Mucosa of gallbladder (tissue), 1 donor: Measurements from ENCODE around the gene ZNF415. TPM values are rescaled to one million over a fixed set of nuclear protein-coding genes. Genes with fewer than 3 reads are reported as not detected.

ENCODE experiments used
- total RNA-seq: library from RNA; stranded (reverse); gene quantifications from one replicate; pipeline ENCODE4 v1.2.1, GENCODE V29; 2021
- donor health status: DM: no; HTN: no; CAD: no.

The ZNF415 gene
- total RNA-seq, 1 donor from 2014 or later = 13.1 TPM

Other genes with a start within 250 kb of the ZNF415 start
- gene ZNF320, start 235.3 kb downstream of the ZNF415 start, total RNA-seq = 39.9 TPM
- gene ZNF888, start 209.5 kb downstream of the ZNF415 start, total RNA-seq = 39.0 TPM
- gene ZNF816, start 170.0 kb downstream of the ZNF415 start, total RNA-seq = 26.8 TPM
- not detected for gene ERVV-1, start 119.0 kb downstream of the ZNF415 start, total RNA-seq
- gene ERVV-2, start 88.2 kb downstream of the ZNF415 start, total RNA-seq = not detected
- 66.8 TPM for gene ZNF160, start 29.5 kb downstream of the ZNF415 start, total RNA-seq
- gene ZNF347, start 26.1 kb upstream of the ZNF415 start, total RNA-seq = 14.7 TPM
- gene ZNF665, start 60.4 kb upstream of the ZNF415 start, total RNA-seq = 4.3 TPM
- 21.4 TPM for gene ZNF677, start 122.0 kb upstream of the ZNF415 start, total RNA-seq
- gene VN1R2, start 125.4 kb upstream of the ZNF415 start, total RNA-seq = not detected
- gene VN1R4, start 134.8 kb upstream of the ZNF415 start, total RNA-seq = not detected
- gene ZNF845, start 200.8 kb upstream of the ZNF415 start, total RNA-seq = 7.5 TPM
- gene ZNF525, start 232.8 kb upstream of the ZNF415 start, total RNA-seq = 18.1 TPM